ENCODE results near the gene MID1.

MID1 gene

GRCh38 chrX:10474510-10474909, 145.9 kb downstream of the MID1 start:
- no peak for TF ChIP-seq REST (IDR thresholded peaks at IDR 0.05; ENCODE audit: insufficient read depth in 1 of 2, low read depth in 2 of 2, low read length in 2 of 2)
- TF ChIP-seq TAF1 (IDR thresholded peaks at IDR 0.05; ENCODE audit: borderline replicate concordance, insufficient read depth, low read length) = no peak
- no peak for TF ChIP-seq FOXP2 (optimal IDR thresholded peaks at IDR 0.05; ENCODE audit: borderline replicate concordance, extremely low read depth, extremely low read length, insufficient read depth)
- TF ChIP-seq POLR2AphosphoS5 (IDR thresholded peaks at IDR 0.05; ENCODE audit: low read depth, low read length) = no peak
- no peak for TF ChIP-seq SIN3A (IDR thresholded peaks at IDR 0.05; ENCODE audit: borderline replicate concordance, insufficient read depth, low read length)

- no peak for TF ChIP-seq TAF1 (IDR thresholded peaks at IDR 0.05; ENCODE audit: borderline replicate concordance, insufficient read depth, low read length)
- no peak for TF ChIP-seq POLR2AphosphoS5 (IDR thresholded peaks at IDR 0.05; ENCODE audit: low read depth, low read length)
- TF ChIP-seq FOXP2 (optimal IDR thresholded peaks at IDR 0.05; ENCODE audit: borderline replicate concordance, extremely low read depth, extremely low read length, insufficient read depth) = no peak
- TF ChIP-seq SIN3A (IDR thresholded peaks at IDR 0.05; ENCODE audit: borderline replicate concordance, insufficient read depth, low read length) = no peak
- TF ChIP-seq REST (IDR thresholded peaks at IDR 0.05; ENCODE audit: insufficient read depth in 1 of 2, low read depth in 2 of 2, low read length in 2 of 2) = no peak
Measured at GRCh38 chrX:10471418-10471817, 149.0 kb downstream of the MID1 start.

- TF ChIP-seq TAF1 (IDR thresholded peaks at IDR 0.05; ENCODE audit: borderline replicate concordance, insufficient read depth, low read length) = no peak
- no peak for TF ChIP-seq FOXP2 (optimal IDR thresholded peaks at IDR 0.05; ENCODE audit: borderline replicate concordance, extremely low read depth, extremely low read length, insufficient read depth)
- TF ChIP-seq REST (IDR thresholded peaks at IDR 0.05; ENCODE audit: insufficient read depth in 1 of 2, low read depth in 2 of 2, low read length in 2 of 2) = no peak
- no peak for TF ChIP-seq SIN3A (IDR thresholded peaks at IDR 0.05; ENCODE audit: borderline replicate concordance, insufficient read depth, low read length)
- no peak for TF ChIP-seq POLR2AphosphoS5 (IDR thresholded peaks at IDR 0.05; ENCODE audit: low read depth, low read length)
Measured at GRCh38 chrX:10470009-10470408, 150.4 kb downstream of the MID1 start.

GRCh38 chrX:10467793-10468192, 152.6 kb downstream of the MID1 start:
- TF ChIP-seq SIN3A (IDR thresholded peaks at IDR 0.05; ENCODE audit: borderline replicate concordance, insufficient read depth, low read length) (no peak), TAF1 (IDR thresholded peaks at IDR 0.05; ENCODE audit: borderline replicate concordance, insufficient read depth, low read length) (no peak), POLR2AphosphoS5 (IDR thresholded peaks at IDR 0.05; ENCODE audit: low read depth, low read length) (no peak), FOXP2 (optimal IDR thresholded peaks at IDR 0.05; ENCODE audit: borderline replicate concordance, extremely low read depth, extremely low read length, insufficient read depth) (no peak), REST (IDR thresholded peaks at IDR 0.05; ENCODE audit: insufficient read depth in 1 of 2, low read depth in 2 of 2, low read length in 2 of 2) (no peak)

- TF ChIP-seq SIN3A (IDR thresholded peaks at IDR 0.05; ENCODE audit: borderline replicate concordance, insufficient read depth, low read length) (no peak), TAF1 (IDR thresholded peaks at IDR 0.05; ENCODE audit: borderline replicate concordance, insufficient read depth, low read length) (no peak), REST (IDR thresholded peaks at IDR 0.05; ENCODE audit: insufficient read depth in 1 of 2, low read depth in 2 of 2, low read length in 2 of 2) (no peak), POLR2AphosphoS5 (IDR thresholded peaks at IDR 0.05; ENCODE audit: low read depth, low read length) (no peak), FOXP2 (optimal IDR thresholded peaks at IDR 0.05; ENCODE audit: borderline replicate concordance, extremely low read depth, extremely low read length, insufficient read depth) (no peak)
Measured at GRCh38 chrX:10465254-10465653, 155.1 kb downstream of the MID1 start.

Data from PFSK-1 (cell line).